Measurements from ENCODE around the gene SH3BGR. TPM values are rescaled to one million over a fixed set of nuclear protein-coding genes. Genes with fewer than 3 reads are reported as not detected.

Gene SH3BGR
- total RNA-seq, 4 donors from 2014 or later, result 1.1 to 6.6 (median 5.1) TPM; not detected in 1

DNA sequence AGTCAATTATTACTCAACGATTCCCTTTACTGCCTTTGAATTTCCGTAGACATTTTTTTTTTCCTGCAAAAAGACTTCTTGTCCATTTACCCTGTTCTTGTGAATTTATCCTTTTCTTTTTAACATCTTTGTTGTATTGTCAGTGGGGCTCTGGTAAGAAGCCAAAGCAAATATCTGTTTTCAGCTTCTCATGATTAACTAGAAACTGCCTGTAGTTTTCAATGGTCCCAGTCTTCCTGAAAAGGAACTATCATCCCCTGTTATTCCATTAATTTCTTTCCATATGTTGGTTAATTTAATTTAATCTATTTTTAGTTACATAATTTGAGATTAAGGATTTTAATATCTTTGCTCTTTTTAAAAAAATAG is 28.0 kb downstream of the SH3BGR start:
- no peak for TF ChIP-seq CTCF (IDR thresholded peaks at IDR 0.05; ENCODE audit: low read depth)

GRCh38 chr21:39480271-39480670 is 28.5 kb downstream of the SH3BGR start:
- TF ChIP-seq CTCF (IDR thresholded peaks at IDR 0.05; ENCODE audit: low read depth), result no peak

DNA sequence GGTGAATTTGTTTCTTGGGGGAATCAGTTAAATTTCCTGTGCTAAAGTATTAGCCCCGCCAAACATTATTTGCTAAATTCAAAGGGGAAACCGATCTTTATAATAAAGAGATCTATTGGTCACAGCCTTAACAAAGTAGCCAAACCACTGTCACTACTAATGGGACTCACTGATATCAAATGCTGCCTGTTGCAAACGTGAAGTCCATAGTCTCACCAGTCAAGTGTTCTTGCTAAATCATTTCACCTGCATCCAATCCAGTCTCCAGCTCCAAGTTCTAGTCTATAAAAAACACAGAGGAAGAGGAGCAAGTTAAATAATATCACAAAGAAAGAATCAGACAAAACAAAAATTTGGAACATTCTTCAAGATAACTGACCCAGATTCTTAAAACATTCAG is 30.1 kb downstream of the SH3BGR start:
- TF ChIP-seq CTCF (IDR thresholded peaks at IDR 0.05; ENCODE audit: low read depth), result no peak

- TF ChIP-seq CTCF (IDR thresholded peaks at IDR 0.05; ENCODE audit: low read depth), result no peak
Measured at GRCh38 chr21:39483917-39484316, 32.1 kb downstream of the SH3BGR start.

DNA sequence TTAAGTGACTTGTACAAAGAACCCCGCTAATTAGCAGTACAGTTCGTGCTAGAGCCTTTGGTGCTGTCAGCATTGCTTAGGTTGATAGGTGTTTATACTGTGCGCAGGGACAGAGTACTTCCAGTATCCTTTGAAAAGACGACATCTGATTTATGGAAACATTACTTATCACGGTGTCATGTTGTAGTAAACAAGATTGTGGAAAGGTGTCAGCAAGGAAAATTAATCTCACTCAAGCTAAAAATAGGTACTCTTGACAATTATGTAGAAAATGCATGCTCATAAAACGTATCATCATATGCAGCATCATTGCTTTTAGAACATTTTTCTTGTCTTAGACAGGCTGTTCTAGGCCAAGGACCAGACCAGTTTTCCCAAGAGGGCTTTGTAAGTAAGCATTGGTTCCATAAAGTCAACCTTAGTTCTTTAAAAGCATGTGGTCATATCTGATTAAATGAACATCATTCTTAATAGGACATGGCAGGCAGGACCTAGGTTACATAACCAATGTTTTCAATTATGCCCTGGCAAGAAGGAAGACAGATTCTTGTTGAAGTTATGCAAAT is 33.0 kb downstream of the SH3BGR start:
- TF ChIP-seq CTCF (IDR thresholded peaks at IDR 0.05; ENCODE audit: low read depth), result no peak

DNA sequence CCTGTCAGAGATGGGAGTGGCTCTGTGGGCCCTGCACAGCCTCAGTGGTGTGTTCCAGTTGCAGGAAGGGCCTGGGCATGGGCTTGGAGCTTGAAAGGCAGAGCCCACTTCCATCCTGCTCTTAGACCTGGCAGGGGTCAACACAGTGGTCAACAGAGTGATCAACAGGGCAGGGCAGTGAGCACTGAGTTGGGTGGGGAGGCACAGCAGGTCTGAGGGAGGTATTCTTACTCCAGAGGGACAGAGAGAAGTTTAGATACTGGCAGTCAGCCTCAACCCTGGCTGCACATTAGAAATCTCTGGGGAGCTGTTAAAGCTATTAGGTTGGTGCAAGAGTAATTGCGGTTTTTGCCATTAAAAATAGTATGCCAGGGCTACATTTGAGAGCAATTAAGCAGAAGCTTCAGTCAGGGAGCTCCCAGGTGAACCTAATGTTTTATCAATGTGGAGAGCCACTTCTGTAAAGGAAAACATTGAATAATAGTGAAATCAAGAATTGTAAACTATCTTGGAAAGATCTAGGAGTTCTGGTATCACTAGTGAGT is 37.7 kb downstream of the SH3BGR start:
- TF ChIP-seq CTCF (IDR thresholded peaks at IDR 0.05; ENCODE audit: low read depth), result no peak

DNA sequence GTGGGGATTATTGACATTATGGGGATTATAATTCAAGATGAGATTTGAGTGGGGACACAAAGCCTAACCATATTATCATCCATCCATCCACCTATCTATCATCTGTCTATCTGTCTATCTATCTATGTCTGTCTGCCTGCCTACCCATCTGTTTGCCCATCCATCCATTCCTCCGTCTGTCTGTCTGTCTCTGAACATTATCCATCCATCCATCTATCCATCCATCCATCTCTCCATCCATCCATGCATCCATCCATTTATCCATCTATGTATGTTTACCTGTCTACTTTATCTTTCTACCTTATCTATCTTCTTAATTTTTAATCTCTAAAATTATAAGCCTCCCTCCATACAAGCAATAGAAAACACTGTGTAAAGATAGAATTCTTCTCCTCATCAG is 47.4 kb downstream of the SH3BGR start:
- no peak for TF ChIP-seq CTCF (IDR thresholded peaks at IDR 0.05; ENCODE audit: low read depth)

Data from subcutaneous adipose tissue (tissue), 4 donors.